Loucy (cell line): ENCODE measurements around the gene DBX2.

Experiments used
- H2AFZ ChIP-seq: fragments of 200-600 bp; sonication (generic); 2 replicates; pipeline ENCODE4 v1.6.0; 2016; ENCODE audit warnings: antibody characterized with exemption, mild to moderate bottlenecking, low read length, moderate library complexity
- H3F3A ChIP-seq: fragments of 200-600 bp; 2 replicates; pipeline ENCODE4 v1.6.0; 2016; ENCODE audit warnings: antibody characterized with exemption, low read depth, mild to moderate bottlenecking
- H3K27me3 ChIP-seq: fragments of 200-600 bp; sonication (generic); 2 replicates; pipeline ENCODE4 v1.6.1; 2014; ENCODE audit warnings: low read length, mild to moderate bottlenecking; ENCODE audit not compliant: insufficient read depth, poor library complexity, severe bottlenecking
- H3K36me3 ChIP-seq: fragments of 200-600 bp; sonication (generic); 2 replicates; pipeline ENCODE4 v1.6.1; 2016; ENCODE audit warnings: low read length; ENCODE audit not compliant: insufficient read depth
- H3K4me1 ChIP-seq: fragments of 200-600 bp; sonication (generic); 2 replicates; pipeline ENCODE4 v1.5.1; 2014; ENCODE audit warnings: low read length, mild to moderate bottlenecking; ENCODE audit not compliant: insufficient read depth, poor library complexity, severe bottlenecking
- H3K4me2 ChIP-seq: fragments of 200-600 bp; sonication (generic); 2 replicates; pipeline ENCODE4 v1.6.0; 2014; ENCODE audit warnings: antibody characterized with exemption, low read length, low read depth, mild to moderate bottlenecking; ENCODE audit not compliant: poor library complexity, severe bottlenecking
- H3K4me3 ChIP-seq: fragments of 200-600 bp; sonication (generic); 2 replicates; pipeline ENCODE4 v1.5.1; 2014; ENCODE audit warnings: low read length, mild to moderate bottlenecking, mixed read lengths; ENCODE audit not compliant: poor library complexity, severe bottlenecking
- H3K79me2 ChIP-seq: fragments of 200-600 bp; sonication (generic); 2 replicates; pipeline ENCODE4 v1.6.1; 2014; ENCODE audit warnings: low read length; ENCODE audit not compliant: insufficient read depth
- H3K9ac ChIP-seq: fragments of 200-600 bp; sonication (generic); 2 replicates; pipeline ENCODE4 v1.6.0; 2014; ENCODE audit warnings: mild to moderate bottlenecking, low read depth, low read length, moderate library complexity; ENCODE audit not compliant: poor library complexity, severe bottlenecking
- H3K9me2 ChIP-seq: fragments of 200-600 bp; sonication (generic); replicated peaks from 2 replicates; pipeline ENCODE4 v1.6.1; 2016; ENCODE audit warnings: low read depth, low read length, mixed read lengths
- H3K9me3 ChIP-seq: fragments of 200-600 bp; sonication (generic); 2 replicates; pipeline ENCODE4 v1.6.1; 2014; ENCODE audit warnings: mild to moderate bottlenecking, antibody characterized with exemption, low read length, low read depth; ENCODE audit not compliant: insufficient read depth
- H4K20me1 ChIP-seq: fragments of 200-600 bp; sonication (generic); 2 replicates; pipeline ENCODE4 v1.6.0; 2014; ENCODE audit warnings: antibody characterized with exemption, low read length, mild to moderate bottlenecking; ENCODE audit not compliant: insufficient read depth, poor library complexity, severe bottlenecking
- EZH2phosphoT487 ChIP-seq: fragments of 200-600 bp; IDR thresholded peaks from 2 replicates; pipeline ENCODE4 v1.6.1; 2018; ENCODE audit warnings: antibody characterized with exemption, mild to moderate bottlenecking, moderate library complexity, borderline replicate concordance
- TF ChIP-seq, protein P1 (sequence below): fragments of 200-600 bp; sonication (generic); conservative IDR thresholded peaks from 2 replicates; pipeline ENCODE4 v1.5.1; 2014; ENCODE audit warnings: mild to moderate bottlenecking, antibody characterized with exemption, low read length

The DBX2 gene

GRCh38 chr12:44976246-44976645 is 74.7 kb downstream of the DBX2 start:
- H3K9me3 ChIP-seq = no peaks in the 10 kb centered on the region
- H3K9me2 ChIP-seq = no peaks in the 10 kb centered on the region
- H3K4me2 ChIP-seq = no peak overlapping the region
- peaks cover 15% of the 10 kb centered on the region for H3K4me1 ChIP-seq
- H3F3A ChIP-seq = no peaks in the 10 kb centered on the region
- H2AFZ ChIP-seq = peak overlapping the region; percentile 32; the same call in 1 of the 2 replicates
- H3K9ac ChIP-seq = no peak overlapping the region
- H4K20me1 ChIP-seq = no peaks in the 10 kb centered on the region
- no peaks in the 10 kb centered on the region for H3K27me3 ChIP-seq
- no peaks in the 10 kb centered on the region for H3K79me2 ChIP-seq
- no peaks in the 10 kb centered on the region for H3K36me3 ChIP-seq
- TF ChIP-seq EZH2phosphoT487 = no peak
- TF ChIP-seq, protein P1, sequence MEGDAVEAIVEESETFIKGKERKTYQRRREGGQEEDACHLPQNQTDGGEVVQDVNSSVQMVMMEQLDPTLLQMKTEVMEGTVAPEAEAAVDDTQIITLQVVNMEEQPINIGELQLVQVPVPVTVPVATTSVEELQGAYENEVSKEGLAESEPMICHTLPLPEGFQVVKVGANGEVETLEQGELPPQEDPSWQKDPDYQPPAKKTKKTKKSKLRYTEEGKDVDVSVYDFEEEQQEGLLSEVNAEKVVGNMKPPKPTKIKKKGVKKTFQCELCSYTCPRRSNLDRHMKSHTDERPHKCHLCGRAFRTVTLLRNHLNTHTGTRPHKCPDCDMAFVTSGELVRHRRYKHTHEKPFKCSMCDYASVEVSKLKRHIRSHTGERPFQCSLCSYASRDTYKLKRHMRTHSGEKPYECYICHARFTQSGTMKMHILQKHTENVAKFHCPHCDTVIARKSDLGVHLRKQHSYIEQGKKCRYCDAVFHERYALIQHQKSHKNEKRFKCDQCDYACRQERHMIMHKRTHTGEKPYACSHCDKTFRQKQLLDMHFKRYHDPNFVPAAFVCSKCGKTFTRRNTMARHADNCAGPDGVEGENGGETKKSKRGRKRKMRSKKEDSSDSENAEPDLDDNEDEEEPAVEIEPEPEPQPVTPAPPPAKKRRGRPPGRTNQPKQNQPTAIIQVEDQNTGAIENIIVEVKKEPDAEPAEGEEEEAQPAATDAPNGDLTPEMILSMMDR = no peak
- H3K4me3 ChIP-seq = no peak overlapping the region

- no peaks in the 10 kb centered on the region for H3K36me3 ChIP-seq
- peaks cover 41% of the 10 kb centered on the region for H3K4me1 ChIP-seq
- H3K4me2 ChIP-seq = peak overlapping the region; percentile 18
- H3F3A ChIP-seq = peaks cover 8% of the 10 kb centered on the region
- TF ChIP-seq, protein P1 = peak; percentile 88
- no peak for TF ChIP-seq EZH2phosphoT487
- H2AFZ ChIP-seq = peak overlapping the region; percentile 94
- H3K9me2 ChIP-seq = no peaks in the 10 kb centered on the region
- no peak overlapping the region for H3K9ac ChIP-seq
- H3K9me3 ChIP-seq = no peaks in the 10 kb centered on the region
- H3K27me3 ChIP-seq = no peaks in the 10 kb centered on the region
- no peak overlapping the region for H3K4me3 ChIP-seq
- no peaks in the 10 kb centered on the region for H3K79me2 ChIP-seq
- H4K20me1 ChIP-seq = no peaks in the 10 kb centered on the region
Measured at GRCh38 chr12:44972746-44973421, 78.0 kb downstream of the DBX2 start.

DNA sequence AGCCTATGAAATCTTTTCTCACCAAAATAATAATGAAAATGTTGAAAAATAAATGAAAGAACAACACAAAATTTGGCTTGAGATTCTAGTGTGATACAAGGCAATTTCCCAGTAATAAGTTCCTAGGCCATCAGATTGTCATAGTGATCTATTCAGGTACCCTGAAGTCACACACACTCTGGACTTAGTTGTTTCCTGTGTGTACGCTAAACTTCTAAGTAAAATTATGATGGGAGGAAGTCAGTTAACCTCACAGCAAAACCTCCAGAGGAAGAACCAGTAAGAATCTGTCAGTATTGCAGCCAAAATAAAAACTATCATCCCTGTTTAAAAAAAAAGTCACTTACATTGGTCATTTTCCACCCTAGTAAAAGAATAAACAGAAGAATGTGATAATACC is 81.9 kb downstream of the DBX2 start:
- Histone ChIP-seq H3K79me2 (no peaks in the 10 kb centered on the region), H3K4me3 (peak overlapping the region; percentile 61), H4K20me1 (no peaks in the 10 kb centered on the region), H3K9me2 (no peaks in the 10 kb centered on the region), H3K4me2 (peak overlapping the region; percentile 69), H3K27me3 (no peaks in the 10 kb centered on the region), H3K36me3 (no peaks in the 10 kb centered on the region), H3K9ac (peak overlapping the region; percentile 57), H2AFZ (peak overlapping the region; percentile 57; the same call in 1 of the 2 replicates), H3K9me3 (peaks cover 9% of the 10 kb centered on the region), H3K4me1 (peaks cover 40% of the 10 kb centered on the region), H3F3A (peaks cover 8% of the 10 kb centered on the region)
- TF ChIP-seq, protein P1 = no peak
- TF ChIP-seq EZH2phosphoT487 = no peak
